Sigmoid colon (tissue), 4 donors: Measurements from ENCODE around the gene CDKN2B.

Experiments used
- CTCF ChIP-seq, 4 experiments: fragments of 450-650 bp in 3 of 4; fragments of 200-600 bp in 1 of 4; IDR thresholded peaks; one replicate each; pipeline ENCODE4 v1.5.1; 2016 to 2019; ENCODE audit warnings: antibody characterized with exemption in 4 of 4, mild to moderate bottlenecking in 3 of 4, moderate library complexity in 2 of 4
- POLR2AphosphoS5 ChIP-seq, 4 donors: sonication (generic); formaldehyde crosslinking; IDR thresholded peaks; one replicate each; pipeline ENCODE4 v1.6.1; 2017; ENCODE audit warnings: antibody characterized with exemption in 4 of 4

- TF ChIP-seq POLR2AphosphoS5 (IDR thresholded peaks at IDR 0.05) = no peak
- no peak for TF ChIP-seq CTCF (IDR thresholded peaks at IDR 0.05)
These were observed 44.1 kb upstream of the CDKN2B start for GRCh38 chr9:22053178-22053577.
